ENCODE results near the gene SRCIN1.

GRCh38 chr17:38551121-38551520 lies 54.6 kb downstream of the SRCIN1 start:
- TF ChIP-seq CTCF (IDR thresholded peaks at IDR 0.05) (no peak), POLR2A (IDR thresholded peaks at IDR 0.05; ENCODE audit: low read depth) (no peak), POLR2AphosphoS5 (IDR thresholded peaks at IDR 0.05) (no peak), EP300 (IDR thresholded peaks at IDR 0.05) (no peak)

All from esophagus muscularis mucosa (tissue), 4 donors.